H9 (cell line): ENCODE results near the gene OXSR1. TPM values are rescaled to one million over a fixed set of nuclear protein-coding genes. Genes with fewer than 3 reads are reported as not detected.
A peak's percentile ranks its signal among the peaks of the same experiment; 100 is the strongest.

ENCODE experiments used
- DNase-seq: peaks from one replicate; pipeline ENCODE4 v3.0.0-alpha.2; 2017
- H2AFZ ChIP-seq: one replicate; pipeline ENCODE4 v1.6.1; 2013; ENCODE audit warnings: mild to moderate bottlenecking, low read length, control low read depth, moderate library complexity
- H2AK5ac ChIP-seq: 2 replicates; pipeline ENCODE4 v1.6.1; 2013; ENCODE audit warnings: low read length, control low read depth, mixed read lengths; ENCODE audit not compliant: insufficient read length
- H2BK120ac ChIP-seq: one replicate; pipeline ENCODE4 v1.6.1; 2013; ENCODE audit warnings: low read depth, mild to moderate bottlenecking, low read length, control low read depth, inconsistent platforms; ENCODE audit not compliant: poor library complexity, severe bottlenecking
- H2BK12ac ChIP-seq: 2 replicates; pipeline ENCODE4 v1.6.1; 2013; ENCODE audit warnings: low read length, control low read depth, mixed read lengths, low read depth; ENCODE audit not compliant: insufficient read length
- H2BK15ac ChIP-seq: 2 replicates; pipeline ENCODE4 v1.6.1; 2013; ENCODE audit warnings: low read depth, low read length, control low read depth
- H2BK20ac ChIP-seq: one replicate; pipeline ENCODE4 v1.6.1; 2013; ENCODE audit warnings: low read depth, mild to moderate bottlenecking, low read length, control low read depth, inconsistent platforms; ENCODE audit not compliant: poor library complexity, severe bottlenecking
- H2BK5ac ChIP-seq: 2 replicates; pipeline ENCODE4 v1.6.1; 2013; ENCODE audit warnings: low read length, control low read depth, mixed read lengths; ENCODE audit not compliant: insufficient read length
- H3K14ac ChIP-seq: 2 replicates; pipeline ENCODE4 v1.6.1; 2013; ENCODE audit warnings: low read length, control low read depth; ENCODE audit not compliant: insufficient read depth
- H3K18ac ChIP-seq: 2 replicates; pipeline ENCODE4 v1.6.1; 2013; ENCODE audit warnings: low read depth, mild to moderate bottlenecking, mixed read lengths, low read length, control low read depth; ENCODE audit not compliant: insufficient read length
- H3K23ac ChIP-seq: 2 replicates; pipeline ENCODE4 v1.6.1; 2013; ENCODE audit warnings: low read length, control low read depth, mixed read lengths, low read depth; ENCODE audit not compliant: insufficient read length
- H3K23me2 ChIP-seq: 2 replicates; pipeline ENCODE4 v1.6.1; 2013; ENCODE audit warnings: low read depth, mild to moderate bottlenecking, mixed read lengths, low read length, control low read depth; ENCODE audit not compliant: insufficient read length, poor library complexity, severe bottlenecking
- H3K27ac ChIP-seq: 2 replicates; pipeline ENCODE4 v1.5.1; 2013; ENCODE audit warnings: low read length, control low read depth, mixed read lengths, low read depth; ENCODE audit not compliant: insufficient read length
- H3K27me3 ChIP-seq: 2 replicates; pipeline ENCODE4 v1.6.1; 2013; ENCODE audit warnings: low read length, control low read depth, inconsistent platforms; ENCODE audit not compliant: insufficient read depth
- H3K4ac ChIP-seq: 2 replicates; pipeline ENCODE4 v1.6.1; 2013; ENCODE audit warnings: low read depth, mild to moderate bottlenecking, control low read depth, inconsistent platforms, low read length, moderate library complexity
- H3K4me1 ChIP-seq: 2 replicates; pipeline ENCODE4 v1.6.1; 2013; ENCODE audit warnings: low read length, control low read depth, inconsistent platforms; ENCODE audit not compliant: insufficient read depth
- H3K4me2 ChIP-seq: 2 replicates; pipeline ENCODE4 v1.6.1; 2013; ENCODE audit warnings: low read length, control low read depth, mixed read lengths; ENCODE audit not compliant: insufficient read length, insufficient read depth
- H3K56ac ChIP-seq: 2 replicates; pipeline ENCODE4 v1.6.1; 2013; ENCODE audit warnings: low read depth, mild to moderate bottlenecking, mixed read lengths, low read length, control low read depth; ENCODE audit not compliant: insufficient read length
- H3K79me1 ChIP-seq: 2 replicates; pipeline ENCODE4 v1.6.1; 2013; ENCODE audit warnings: low read depth, mild to moderate bottlenecking, moderate library complexity, low read length, control low read depth, inconsistent platforms; ENCODE audit not compliant: insufficient read depth, poor library complexity, severe bottlenecking
- H3K79me2 ChIP-seq: 2 replicates; pipeline ENCODE4 v1.6.1; 2013; ENCODE audit warnings: low read length, control low read depth, inconsistent platforms; ENCODE audit not compliant: insufficient read depth
- H3K9ac ChIP-seq: 2 replicates; pipeline ENCODE4 v1.6.1; 2013; ENCODE audit warnings: low read length, control low read depth, mixed read lengths; ENCODE audit not compliant: insufficient read length; ENCODE audit errors: extremely low read depth
- H3K9me3 ChIP-seq: one replicate; pipeline ENCODE4 v1.6.1; 2013; ENCODE audit warnings: low read depth, low read length, inconsistent platforms; ENCODE audit not compliant: control insufficient read depth
- H3T11ph ChIP-seq: one replicate; pipeline ENCODE4 v1.6.1; 2013; ENCODE audit warnings: mild to moderate bottlenecking, low read length, control low read depth, inconsistent platforms
- H4K20me1 ChIP-seq: one replicate; pipeline ENCODE4 v1.6.1; 2013; ENCODE audit not compliant: control insufficient read depth, insufficient read length, insufficient read depth
- H4K5ac ChIP-seq: 2 replicates; pipeline ENCODE4 v1.6.1; 2013; ENCODE audit warnings: low read depth, mild to moderate bottlenecking, mixed read lengths, low read length, control low read depth; ENCODE audit not compliant: insufficient read length
- H4K8ac ChIP-seq: replicated peaks from 2 replicates; pipeline ENCODE4 v1.6.1; 2013; ENCODE audit warnings: low read length, control low read depth, mixed read lengths, low read depth; ENCODE audit not compliant: insufficient read length
- H4K91ac ChIP-seq: 2 replicates; pipeline ENCODE4 v1.6.1; 2013; ENCODE audit warnings: low read depth, mild to moderate bottlenecking, moderate library complexity, mixed read lengths, low read length, control low read depth; ENCODE audit not compliant: insufficient read length
- H3K27ac Mint-ChIP-seq, 3 experiments: 2 replicates in 2 of 3; 3 replicates in 1 of 3; pipeline ENCODE4 v1.8.0; 2020 to 2021; ENCODE audit warnings: mixed read lengths in 3 of 3, mild to moderate bottlenecking in 1 of 3, moderate library complexity in 1 of 3
- H3K27me3 Mint-ChIP-seq: 2 replicates; pipeline ENCODE4 v1.8.0; 2021; ENCODE audit warnings: low read depth, mild to moderate bottlenecking, moderate library complexity, mixed read lengths
- H3K36me3 Mint-ChIP-seq, 3 experiments: 2 replicates in 2 of 3; 3 replicates in 1 of 3; pipeline ENCODE4 v1.8.0; 2020 to 2021; ENCODE audit warnings: low read depth in 3 of 3, mixed read lengths in 3 of 3; ENCODE audit not compliant: insufficient read depth in 1 of 3
- H3K4me1 Mint-ChIP-seq, 2 experiments: 2 replicates each; pipeline ENCODE4 v1.8.0; 2020; ENCODE audit warnings: mixed read lengths in 2 of 2
- H3K4me3 Mint-ChIP-seq, 2 experiments: 2 replicates in 1 of 2; 3 replicates in 1 of 2; pipeline ENCODE4 v1.8.0; 2020 to 2021; ENCODE audit warnings: mild to moderate bottlenecking in 2 of 2, mixed read lengths in 2 of 2, moderate library complexity in 1 of 2
- H3K9me3 Mint-ChIP-seq, 2 experiments: 2 replicates in 1 of 2; 3 replicates in 1 of 2; pipeline ENCODE4 v1.8.0; 2020; ENCODE audit warnings: mild to moderate bottlenecking in 2 of 2, mixed read lengths in 2 of 2, moderate library complexity in 1 of 2
- CTCF ChIP-seq: fragments of 200-600 bp; sonication (generic); conservative IDR thresholded peaks from 3 replicates; pipeline ENCODE4 v1.8.0; 2021; ENCODE audit warnings: antibody characterized with exemption, mild to moderate bottlenecking
- WGBS: extraction: QIAGEN DNeasy Blood & Tissue Kit; methylation state at CpG from one replicate; pipeline ENCODE4 v1.1.7; 2013; ENCODE audit warnings: missing lambda C conversion rate, low lambda C conversion rate, mixed read lengths; ENCODE audit not compliant: insufficient read length; ENCODE audit errors: extremely low coverage; 5-methylcytosine and 5-hydroxymethylcytosine counted together
- total RNA-seq: library from RNA; stranded (reverse); gene quantifications from 2 replicates; pipeline ENCODE4 v1.2.1, GENCODE V29; 2021

OXSR1 gene
- total RNA-seq, 1 experiment from 2014 or later, result 54.1 TPM

GRCh38 chr3:38177181-38177580 is 11.8 kb downstream of the OXSR1 start:
- H3K9ac ChIP-seq, result no peak overlapping the region
- no peak overlapping the region for H4K91ac ChIP-seq
- Mint-ChIP-seq H3K9me3 (no peaks in the 10 kb centered on the region), H3K4me1 (peaks cover 18 to 28% of the 10 kb centered on the region in 2 experiments), H3K27me3 (no peaks in the 10 kb centered on the region), H3K36me3 (no peaks in the 10 kb centered on the region; a peak in 2 of 7 replicates), H3K4me3 (no peak overlapping the region), H3K27ac (peak overlapping the region in 1 of 3 experiments; percentile 78; a peak in 5 of 7 replicates)
- DNase-seq, result no peak
- peaks cover 11% of the 10 kb centered on the region; the same call in 1 of the 2 replicates for H3K79me2 ChIP-seq
- peaks cover 28% of the 10 kb centered on the region for H3K79me1 ChIP-seq
- H2AK5ac ChIP-seq, result no peak overlapping the region
- no peak overlapping the region for H2BK15ac ChIP-seq
- H2BK12ac ChIP-seq, result no peak overlapping the region
- no peak overlapping the region for H3K56ac ChIP-seq
- H3K9me3 ChIP-seq, result no peaks in the 10 kb centered on the region
- H3K23me2 ChIP-seq, result no peaks in the 10 kb centered on the region
- no peaks in the 10 kb centered on the region for H4K20me1 ChIP-seq
- H3T11ph ChIP-seq, result no peak overlapping the region
- H3K14ac ChIP-seq, result no peak overlapping the region
- H3K27ac ChIP-seq, result no peak overlapping the region
- H4K5ac ChIP-seq, result no peak overlapping the region
- H3K23ac ChIP-seq, result no peak overlapping the region
- no peak overlapping the region for H3K4ac ChIP-seq
- H4K8ac ChIP-seq, result no peak overlapping the region
- H3K4me1 ChIP-seq, result peaks cover 3% of the 10 kb centered on the region; the same call in 1 of the 2 replicates
- no peak overlapping the region for H3K4me2 ChIP-seq
- no peak overlapping the region for H2AFZ ChIP-seq
- no CpG with 5 or more reads among the region's 2 CpGs for WGBS
- TF ChIP-seq CTCF, result no peak
- H2BK5ac ChIP-seq, result no peak overlapping the region
- H2BK20ac ChIP-seq, result no peak overlapping the region
- no peak overlapping the region for H3K18ac ChIP-seq
- H2BK120ac ChIP-seq, result no peak overlapping the region
- no peaks in the 10 kb centered on the region for H3K27me3 ChIP-seq
